WI38 (cell line): ENCODE results near the gene SLC7A10.

Experiments
- H3K4me3 ChIP-seq: 2 replicates; pipeline ENCODE4 v1.5.1; 2011; ENCODE audit warnings: low read depth, mild to moderate bottlenecking, control low read depth, low read length
- CTCF ChIP-seq: IDR thresholded peaks from 2 replicates; pipeline ENCODE4 v1.5.1; 2012; ENCODE audit warnings: low read depth, mild to moderate bottlenecking, control low read depth, low read length

Gene SLC7A10

GRCh38 chr19:33225458-33225926 lies at the start of gene SLC7A10:
Gene SLC7A10, minus strand, starts transcription at chr19:33225850. Its CDS starts 147 bp downstream, at chr19:33225703.
- no peak for TF ChIP-seq CTCF
- H3K4me3 ChIP-seq: no peak within 1 kb of the TSS

GRCh38 chr19:33274663-33275558 lies 49.3 kb upstream of the SLC7A10 start:
- TF ChIP-seq CTCF: no peak
- no peak overlapping the region for H3K4me3 ChIP-seq

- H3K4me3 ChIP-seq: no peak overlapping the region
- no peak for TF ChIP-seq CTCF
Observed at GRCh38 chr19:33273881-33274662, 48.4 kb upstream of the SLC7A10 start.

GRCh38 chr19:33273065-33273736 lies 47.6 kb upstream of the SLC7A10 start:
- no peak overlapping the region for H3K4me3 ChIP-seq
- no peak for TF ChIP-seq CTCF

GRCh38 chr19:33271246-33272021 lies 45.8 kb upstream of the SLC7A10 start:
- no peak overlapping the region for H3K4me3 ChIP-seq
- TF ChIP-seq CTCF: no peak

- no peak for TF ChIP-seq CTCF
- no peak overlapping the region for H3K4me3 ChIP-seq
Observed at GRCh38 chr19:33270769-33271168, 45.1 kb upstream of the SLC7A10 start.
